HEK293 (cell line): Measurements from ENCODE around the gene CPNE4.

Experiments
- CTCF ChIP-seq: fragments of 450-650 bp; formaldehyde crosslinking; IDR thresholded peaks from 2 replicates; pipeline ENCODE4 v1.5.1; 2016; ENCODE audit warnings: missing biosample characterization, missing genetic modification characterization
- MZF1 ChIP-seq: fragments of 450-650 bp; formaldehyde crosslinking; IDR thresholded peaks from 2 replicates; pipeline ENCODE4 v1.5.1; 2017; ENCODE audit warnings: missing biosample characterization, missing genetic modification characterization, borderline replicate concordance
- OSR2 ChIP-seq: fragments of 450-650 bp; formaldehyde crosslinking; IDR thresholded peaks from 2 replicates; pipeline ENCODE4 v1.5.1; 2016; ENCODE audit warnings: missing biosample characterization, missing genetic modification characterization
- ZNF140 ChIP-seq: fragments of 450-650 bp; formaldehyde crosslinking; IDR thresholded peaks from 2 replicates; pipeline ENCODE4 v1.5.1; 2016; ENCODE audit warnings: missing biosample characterization, missing genetic modification characterization
- ZNF664 ChIP-seq: fragments of 450-650 bp; formaldehyde crosslinking; IDR thresholded peaks from 2 replicates; pipeline ENCODE4 v1.5.1; 2016; ENCODE audit warnings: missing biosample characterization, missing genetic modification characterization

- TF ChIP-seq OSR2 = no peak
- no peak for TF ChIP-seq ZNF140
- TF ChIP-seq ZNF664 (tag by site-specific recombination) = no peak
- TF ChIP-seq MZF1 = no peak
- TF ChIP-seq CTCF (tag by site-specific recombination) = no peak
Measured at GRCh38 chr3:131505421-131505820, 529.4 kb downstream of the CPNE4 start.
